Loucy (cell line): ENCODE measurements around the gene PHYHD1.

ENCODE experiments used
- EZH2phosphoT487 ChIP-seq: fragments of 200-600 bp; IDR thresholded peaks from 2 replicates; pipeline ENCODE4 v1.6.1; 2018; ENCODE audit warnings: antibody characterized with exemption, mild to moderate bottlenecking, moderate library complexity, borderline replicate concordance
- TF ChIP-seq, protein P1 (sequence below): fragments of 200-600 bp; sonication (generic); conservative IDR thresholded peaks from 2 replicates; pipeline ENCODE4 v1.5.1; 2014; ENCODE audit warnings: mild to moderate bottlenecking, antibody characterized with exemption, low read length

DNA sequence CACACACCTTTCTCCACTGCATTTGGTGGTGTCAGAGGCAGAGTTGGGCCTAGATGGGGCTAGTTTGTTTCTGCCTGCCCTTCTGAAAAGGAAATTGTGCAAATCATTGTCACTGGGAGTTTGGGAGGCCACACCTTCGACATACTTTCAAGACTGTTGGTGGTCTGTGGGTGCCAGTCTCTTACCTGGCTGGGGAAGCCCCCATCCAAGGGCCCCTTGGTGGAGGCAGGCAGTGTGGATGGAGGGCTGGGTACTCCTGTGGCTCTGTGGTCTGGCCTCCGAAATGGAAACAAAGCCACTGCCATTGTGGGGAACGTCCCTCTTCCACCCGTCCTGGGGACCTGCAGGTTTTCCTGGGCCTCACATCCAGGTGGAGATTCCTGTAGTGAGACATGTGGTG lies 10.9 kb upstream of the PHYHD1 start:
- TF ChIP-seq, protein P1, sequence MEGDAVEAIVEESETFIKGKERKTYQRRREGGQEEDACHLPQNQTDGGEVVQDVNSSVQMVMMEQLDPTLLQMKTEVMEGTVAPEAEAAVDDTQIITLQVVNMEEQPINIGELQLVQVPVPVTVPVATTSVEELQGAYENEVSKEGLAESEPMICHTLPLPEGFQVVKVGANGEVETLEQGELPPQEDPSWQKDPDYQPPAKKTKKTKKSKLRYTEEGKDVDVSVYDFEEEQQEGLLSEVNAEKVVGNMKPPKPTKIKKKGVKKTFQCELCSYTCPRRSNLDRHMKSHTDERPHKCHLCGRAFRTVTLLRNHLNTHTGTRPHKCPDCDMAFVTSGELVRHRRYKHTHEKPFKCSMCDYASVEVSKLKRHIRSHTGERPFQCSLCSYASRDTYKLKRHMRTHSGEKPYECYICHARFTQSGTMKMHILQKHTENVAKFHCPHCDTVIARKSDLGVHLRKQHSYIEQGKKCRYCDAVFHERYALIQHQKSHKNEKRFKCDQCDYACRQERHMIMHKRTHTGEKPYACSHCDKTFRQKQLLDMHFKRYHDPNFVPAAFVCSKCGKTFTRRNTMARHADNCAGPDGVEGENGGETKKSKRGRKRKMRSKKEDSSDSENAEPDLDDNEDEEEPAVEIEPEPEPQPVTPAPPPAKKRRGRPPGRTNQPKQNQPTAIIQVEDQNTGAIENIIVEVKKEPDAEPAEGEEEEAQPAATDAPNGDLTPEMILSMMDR, result no peak
- no peak for TF ChIP-seq EZH2phosphoT487
